Neural progenitor cell (in vitro differentiated cells): Measurements from ENCODE around the gene MSANTD1. TPM values are rescaled to one million over a fixed set of nuclear protein-coding genes. Genes with fewer than 3 reads are reported as not detected.
A peak's percentile ranks its signal among the peaks of the same experiment; 100 is the strongest.

Experiments used
- DNase-seq: peaks from one replicate; pipeline ENCODE4 v3.0.0-alpha.2; 2016; ENCODE audit warnings: low spot score
- H2AFZ ChIP-seq: fragments of 200-600 bp; sonication (generic); replicated peaks from 2 replicates; pipeline ENCODE4 v1.6.1; 2016; ENCODE audit warnings: antibody characterized with exemption
- H3F3A ChIP-seq: fragments of 200-600 bp; sonication (generic); 2 replicates; pipeline ENCODE4 v1.6.1; 2016; ENCODE audit warnings: antibody characterized with exemption, low read depth
- H3K27ac ChIP-seq: fragments of 200-600 bp; sonication (generic); 2 replicates; pipeline ENCODE4 v1.5.1; 2016; ENCODE audit warnings: mild to moderate bottlenecking
- H3K27me3 ChIP-seq: fragments of 200-600 bp; sonication (generic); 2 replicates; pipeline ENCODE4 v1.6.1; 2016; ENCODE audit warnings: mild to moderate bottlenecking, moderate library complexity
- H3K36me3 ChIP-seq: fragments of 200-600 bp; sonication (generic); 2 replicates; pipeline ENCODE4 v1.5.1; 2016
- H3K4me1 ChIP-seq: fragments of 200-600 bp; sonication (generic); 2 replicates; pipeline ENCODE4 v1.6.1; 2016; ENCODE audit warnings: mixed run types
- H3K4me2 ChIP-seq: fragments of 200-600 bp; sonication (generic); 2 replicates; pipeline ENCODE4 v1.6.1; 2016
- H3K4me3 ChIP-seq: fragments of 200-600 bp; sonication (generic); 2 replicates; pipeline ENCODE4 v1.5.1; 2016
- H3K79me2 ChIP-seq: fragments of 200-600 bp; sonication (generic); 2 replicates; pipeline ENCODE4 v1.6.1; 2016; ENCODE audit warnings: low read depth
- H3K9ac ChIP-seq: fragments of 200-600 bp; sonication (generic); 2 replicates; pipeline ENCODE4 v1.6.1; 2016
- H3K9me3 ChIP-seq: fragments of 200-600 bp; sonication (generic); 2 replicates; pipeline ENCODE4 v1.5.1; 2016; ENCODE audit warnings: low read depth
- H4K20me1 ChIP-seq: fragments of 200-600 bp; sonication (generic); 2 replicates; pipeline ENCODE4 v1.6.1; 2016; ENCODE audit warnings: low read depth
- H3K27ac Mint-ChIP-seq: 3 replicates; pipeline ENCODE4 v1.8.0; 2021; ENCODE audit warnings: mixed read lengths
- H3K27me3 Mint-ChIP-seq: 2 replicates; pipeline ENCODE4 v1.8.0; 2022; ENCODE audit warnings: low read depth, mild to moderate bottlenecking, inconsistent platforms, moderate library complexity, mixed read lengths; ENCODE audit not compliant: insufficient read depth
- H3K36me3 Mint-ChIP-seq: 3 replicates; pipeline ENCODE4 v1.8.0; 2021; ENCODE audit warnings: mixed read lengths
- H3K4me1 Mint-ChIP-seq: 3 replicates; pipeline ENCODE4 v1.8.0; 2021; ENCODE audit warnings: mixed read lengths
- H3K4me3 Mint-ChIP-seq: 3 replicates; pipeline ENCODE4 v1.8.0; 2021; ENCODE audit warnings: mild to moderate bottlenecking, moderate library complexity, mixed read lengths
- H3K9me3 Mint-ChIP-seq: 3 replicates; pipeline ENCODE4 v1.8.0; 2020; ENCODE audit warnings: mixed read lengths
- CTCF ChIP-seq: fragments of 200-600 bp; sonication (generic); IDR thresholded peaks from 2 replicates; pipeline ENCODE4 v1.5.1; 2017; ENCODE audit warnings: antibody characterized with exemption, mild to moderate bottlenecking
- EZH2 ChIP-seq: fragments of 200-600 bp; sonication (generic); IDR thresholded peaks from 2 replicates; pipeline ENCODE4 v1.6.1; 2017; ENCODE audit warnings: antibody characterized with exemption, mild to moderate bottlenecking, moderate library complexity
- EZH2phosphoT487 ChIP-seq: fragments of 200-600 bp; sonication (generic); IDR thresholded peaks from 2 replicates; pipeline ENCODE4 v1.6.1; 2017; ENCODE audit warnings: antibody characterized with exemption
- total RNA-seq: library from RNA; depleted of rRNA; stranded (reverse); fragments of >200 nt; gene quantifications from 2 replicates; pipeline ENCODE4 v1.2.3, GENCODE V29; 2015; ENCODE audit warnings: low replicate concordance

MSANTD1 gene
- total RNA-seq, 1 donor from 2014 or later, result 0.17 TPM

GRCh38 chr4:3303565-3303824 is 54.5 kb downstream of the MSANTD1 start:
- peaks cover under 1% of the 10 kb centered on the region for H3K9me3 Mint-ChIP-seq
- Histone ChIP-seq H3K4me1 (peaks cover 56% of the 10 kb centered on the region), H4K20me1 (peaks cover 89% of the 10 kb centered on the region), H3K27ac (no peak overlapping the region), H3K4me2 (no peak overlapping the region), H3K4me3 (no peak overlapping the region), H3F3A (peaks cover 7% of the 10 kb centered on the region), H3K79me2 (peaks cover 92% of the 10 kb centered on the region), H3K27me3 (no peaks in the 10 kb centered on the region), H3K36me3 (no peaks in the 10 kb centered on the region), H2AFZ (no peak overlapping the region), H3K9me3 (no peaks in the 10 kb centered on the region), H3K9ac (no peak overlapping the region)
- peaks cover 2% of the 10 kb centered on the region for H3K36me3 Mint-ChIP-seq
- H3K27ac Mint-ChIP-seq, result peak overlapping the region; percentile 87
- no peak for DNase-seq
- TF ChIP-seq EZH2phosphoT487 (no peak), CTCF (no peak), EZH2 (no peak)
- peaks cover 90% of the 10 kb centered on the region for H3K4me1 Mint-ChIP-seq
- no peak overlapping the region for H3K4me3 Mint-ChIP-seq
- H3K27me3 Mint-ChIP-seq, result peaks cover 2% of the 10 kb centered on the region

GRCh38 chr4:3303923-3304710 is 55.2 kb downstream of the MSANTD1 start:
- Histone ChIP-seq H3K4me2 (peak overlapping the region; percentile 15), H3K9me3 (no peaks in the 10 kb centered on the region), H4K20me1 (peaks cover 86% of the 10 kb centered on the region), H3K36me3 (no peaks in the 10 kb centered on the region), H3K79me2 (peaks cover 89% of the 10 kb centered on the region), H2AFZ (no peak overlapping the region), H3K4me3 (no peak overlapping the region), H3K9ac (peak overlapping the region; percentile 1), H3K27me3 (no peaks in the 10 kb centered on the region), H3K4me1 (peaks cover 52% of the 10 kb centered on the region), H3K27ac (no peak overlapping the region), H3F3A (peaks cover 7% of the 10 kb centered on the region)
- Mint-ChIP-seq H3K4me3 (peak overlapping the region; percentile 7), H3K4me1 (peaks cover 88% of the 10 kb centered on the region), H3K27ac (peak overlapping the region; percentile 46), H3K9me3 (no peaks in the 10 kb centered on the region), H3K36me3 (peaks cover 2% of the 10 kb centered on the region), H3K27me3 (peaks cover 2% of the 10 kb centered on the region)
- DNase-seq, result no peak
- TF ChIP-seq EZH2, result no peak
- no peak for TF ChIP-seq CTCF

- Mint-ChIP-seq H3K36me3 (peaks cover 2% of the 10 kb centered on the region), H3K27me3 (peaks cover 2% of the 10 kb centered on the region), H3K4me1 (peaks cover 79% of the 10 kb centered on the region), H3K27ac (peak overlapping the region; percentile 69), H3K4me3 (peak overlapping the region; percentile 8), H3K9me3 (no peaks in the 10 kb centered on the region)
- Histone ChIP-seq H3K27me3 (no peaks in the 10 kb centered on the region), H3K27ac (no peak overlapping the region), H3K4me2 (no peak overlapping the region), H3K4me1 (peaks cover 43% of the 10 kb centered on the region), H3K36me3 (no peaks in the 10 kb centered on the region), H2AFZ (no peak overlapping the region), H3F3A (peaks cover 7% of the 10 kb centered on the region), H4K20me1 (peaks cover 81% of the 10 kb centered on the region), H3K4me3 (no peak overlapping the region), H3K9me3 (no peaks in the 10 kb centered on the region), H3K9ac (no peak overlapping the region), H3K79me2 (peaks cover 80% of the 10 kb centered on the region)
- TF ChIP-seq EZH2 (no peak), EZH2phosphoT487 (no peak), CTCF (no peak)
- DNase-seq, result no peak
Observed at GRCh38 chr4:3304831-3305609, 56.1 kb downstream of the MSANTD1 start.
